PFSK-1 (cell line): Measurements from ENCODE around the gene FOXP4.

Source experiments
- FOXP2 ChIP-seq: optimal IDR thresholded peaks from 2 replicates; pipeline ENCODE3; 2011; ENCODE audit warnings: borderline replicate concordance, control low read depth, inconsistent platforms; ENCODE audit not compliant: insufficient read depth; ENCODE audit errors: extremely low read length, extremely low read depth
- POLR2AphosphoS5 ChIP-seq: IDR thresholded peaks from 2 replicates; pipeline ENCODE4 v1.6.1; 2012; ENCODE audit warnings: low read depth, mild to moderate bottlenecking, control low read depth, low read length, moderate library complexity
- SIN3A ChIP-seq: IDR thresholded peaks from 2 replicates; pipeline ENCODE4 v1.6.1; 2012; ENCODE audit warnings: mild to moderate bottlenecking, low read length, moderate library complexity, borderline replicate concordance; ENCODE audit not compliant: insufficient read depth
- TAF1 ChIP-seq: IDR thresholded peaks from 2 replicates; pipeline ENCODE4 v1.6.1; 2012; ENCODE audit warnings: low read length, control low read depth, borderline replicate concordance; ENCODE audit not compliant: insufficient read depth
- TF ChIP-seq, protein P1 (sequence below), 2 experiments: IDR thresholded peaks; 2 replicates each; pipeline versions ENCODE4 v1.6.1 to v1.8.0; 2011 to 2012; ENCODE audit warnings: low read depth in 2 of 2, low read length in 2 of 2, control low read depth in 1 of 2, inconsistent platforms in 1 of 2, mild to moderate bottlenecking in 1 of 2, moderate library complexity in 1 of 2; ENCODE audit not compliant: insufficient read depth in 1 of 2

The FOXP4 gene

GRCh38 chr6:41607036-41607435 is 60.9 kb downstream of the FOXP4 start:
- TF ChIP-seq POLR2AphosphoS5 = no peak
- TF ChIP-seq FOXP2 = no peak
- TF ChIP-seq, protein P1, sequence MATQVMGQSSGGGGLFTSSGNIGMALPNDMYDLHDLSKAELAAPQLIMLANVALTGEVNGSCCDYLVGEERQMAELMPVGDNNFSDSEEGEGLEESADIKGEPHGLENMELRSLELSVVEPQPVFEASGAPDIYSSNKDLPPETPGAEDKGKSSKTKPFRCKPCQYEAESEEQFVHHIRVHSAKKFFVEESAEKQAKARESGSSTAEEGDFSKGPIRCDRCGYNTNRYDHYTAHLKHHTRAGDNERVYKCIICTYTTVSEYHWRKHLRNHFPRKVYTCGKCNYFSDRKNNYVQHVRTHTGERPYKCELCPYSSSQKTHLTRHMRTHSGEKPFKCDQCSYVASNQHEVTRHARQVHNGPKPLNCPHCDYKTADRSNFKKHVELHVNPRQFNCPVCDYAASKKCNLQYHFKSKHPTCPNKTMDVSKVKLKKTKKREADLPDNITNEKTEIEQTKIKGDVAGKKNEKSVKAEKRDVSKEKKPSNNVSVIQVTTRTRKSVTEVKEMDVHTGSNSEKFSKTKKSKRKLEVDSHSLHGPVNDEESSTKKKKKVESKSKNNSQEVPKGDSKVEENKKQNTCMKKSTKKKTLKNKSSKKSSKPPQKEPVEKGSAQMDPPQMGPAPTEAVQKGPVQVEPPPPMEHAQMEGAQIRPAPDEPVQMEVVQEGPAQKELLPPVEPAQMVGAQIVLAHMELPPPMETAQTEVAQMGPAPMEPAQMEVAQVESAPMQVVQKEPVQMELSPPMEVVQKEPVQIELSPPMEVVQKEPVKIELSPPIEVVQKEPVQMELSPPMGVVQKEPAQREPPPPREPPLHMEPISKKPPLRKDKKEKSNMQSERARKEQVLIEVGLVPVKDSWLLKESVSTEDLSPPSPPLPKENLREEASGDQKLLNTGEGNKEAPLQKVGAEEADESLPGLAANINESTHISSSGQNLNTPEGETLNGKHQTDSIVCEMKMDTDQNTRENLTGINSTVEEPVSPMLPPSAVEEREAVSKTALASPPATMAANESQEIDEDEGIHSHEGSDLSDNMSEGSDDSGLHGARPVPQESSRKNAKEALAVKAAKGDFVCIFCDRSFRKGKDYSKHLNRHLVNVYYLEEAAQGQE (IDR thresholded peaks at IDR 0.05; ENCODE audit: insufficient read depth in 1 of 2, low read depth in 2 of 2, low read length in 2 of 2) = no peak
- no peak for TF ChIP-seq TAF1
- no peak for TF ChIP-seq SIN3A

DNA sequence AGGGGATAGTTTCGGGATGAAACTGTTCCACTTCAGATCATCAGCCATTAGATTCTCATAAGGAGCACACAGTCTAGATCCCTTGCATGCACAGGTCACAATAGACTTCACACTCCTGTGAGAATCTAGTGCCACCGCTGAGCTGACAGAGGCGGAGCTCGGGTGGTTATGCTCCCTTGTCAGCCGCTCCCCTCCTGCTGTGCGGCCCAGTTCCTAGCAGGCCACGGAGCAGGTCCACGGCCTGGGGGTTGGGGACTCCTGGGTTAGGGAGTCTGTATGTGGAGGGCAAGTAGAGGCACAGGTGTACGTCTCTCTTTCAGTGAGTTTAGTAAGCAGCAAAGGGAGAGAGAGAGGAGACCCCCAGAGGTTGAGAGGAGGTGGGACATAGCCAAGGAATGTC is 61.6 kb downstream of the FOXP4 start:
- TF ChIP-seq TAF1 (no peak), SIN3A (no peak), POLR2AphosphoS5 (no peak)
- TF ChIP-seq, protein P1 (IDR thresholded peaks at IDR 0.05; ENCODE audit: insufficient read depth in 1 of 2, low read depth in 2 of 2, low read length in 2 of 2) = no peak

DNA sequence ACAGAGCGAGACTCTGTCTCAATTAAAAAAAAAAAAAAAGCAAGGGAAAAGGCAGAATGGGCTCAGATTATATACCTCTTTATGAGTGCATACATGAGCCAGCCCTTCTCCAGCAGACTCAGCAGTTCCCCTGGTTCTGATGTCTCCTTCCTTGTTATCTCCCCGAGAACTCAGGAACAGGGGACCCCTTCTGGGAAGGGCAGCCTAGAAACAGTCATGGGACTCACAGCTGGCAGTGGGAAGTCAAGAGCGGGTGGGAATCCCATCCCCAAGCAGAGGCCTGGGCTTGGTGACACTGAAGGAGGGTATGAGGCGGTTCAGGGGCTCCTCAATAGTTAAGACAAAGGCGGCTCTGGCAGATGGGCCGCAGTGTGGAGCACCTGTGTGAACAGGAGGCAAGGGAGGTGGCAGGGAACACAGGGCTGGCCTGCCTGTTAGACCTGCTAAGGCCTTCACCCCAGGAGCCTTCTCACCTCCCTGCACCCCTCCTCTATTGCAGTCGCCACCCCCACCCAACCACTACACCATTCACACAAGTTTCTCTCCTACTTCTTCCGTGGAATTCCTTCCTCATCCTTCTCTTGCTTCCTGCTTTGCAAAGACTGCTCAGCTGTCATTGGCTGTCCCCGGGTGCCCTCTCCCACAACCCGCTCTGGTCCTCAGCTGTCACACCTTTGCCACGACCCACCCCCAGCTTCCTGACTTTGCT is 62.4 kb downstream of the FOXP4 start:
- TF ChIP-seq SIN3A = no peak
- no peak for TF ChIP-seq POLR2AphosphoS5
- no peak for TF ChIP-seq TAF1
- TF ChIP-seq, protein P1 (IDR thresholded peaks at IDR 0.05; ENCODE audit: insufficient read depth in 1 of 2, low read depth in 2 of 2, low read length in 2 of 2) = no peak
- no peak for TF ChIP-seq FOXP2

DNA sequence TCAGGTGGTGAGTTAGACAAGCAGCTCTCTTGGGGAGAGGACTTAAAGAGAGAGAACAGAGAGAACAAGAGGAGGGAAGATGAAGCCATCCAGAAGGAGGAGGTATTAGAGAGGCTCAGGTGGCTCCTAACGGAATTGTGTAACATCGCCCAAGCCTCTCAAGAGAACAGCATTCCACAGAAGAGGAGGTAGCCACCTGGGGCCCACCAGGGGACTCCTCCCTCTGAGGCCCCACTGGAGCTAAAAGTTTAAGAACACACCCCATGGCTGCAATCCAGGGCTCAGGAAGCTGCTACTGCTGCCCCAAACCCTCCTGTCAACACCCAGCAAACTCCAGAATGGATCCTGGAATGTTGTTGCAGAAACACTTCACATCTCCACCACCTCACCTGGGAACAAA is 68.5 kb downstream of the FOXP4 start:
- TF ChIP-seq, protein P1 (IDR thresholded peaks at IDR 0.05; ENCODE audit: insufficient read depth in 1 of 2, low read depth in 2 of 2, low read length in 2 of 2) = no peak
- TF ChIP-seq FOXP2 (no peak), SIN3A (no peak), TAF1 (no peak), POLR2AphosphoS5 (no peak)

DNA sequence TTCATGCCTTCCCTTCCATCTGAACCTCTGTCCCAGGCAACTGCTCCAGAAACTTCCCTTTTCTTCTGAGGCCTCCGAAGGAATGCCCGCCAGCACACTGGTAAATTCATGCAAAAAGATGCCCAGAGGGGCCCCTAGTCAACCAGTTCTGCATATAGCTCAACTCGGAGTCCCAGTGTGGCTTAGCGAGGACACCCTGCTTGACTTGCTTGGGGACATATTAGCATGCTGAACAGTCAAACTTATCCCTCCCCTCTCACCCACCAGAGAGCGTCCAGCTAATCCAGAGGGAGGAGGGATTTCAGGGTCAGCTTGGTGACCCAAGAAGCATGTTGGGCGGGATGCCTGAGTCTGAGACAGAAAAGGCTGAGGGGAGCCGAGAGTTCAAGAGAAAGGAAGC is 69.1 kb downstream of the FOXP4 start:
- TF ChIP-seq, protein P1 (IDR thresholded peaks at IDR 0.05; ENCODE audit: insufficient read depth in 1 of 2, low read depth in 2 of 2, low read length in 2 of 2) = no peak
- TF ChIP-seq SIN3A = no peak
- TF ChIP-seq POLR2AphosphoS5 = no peak
- TF ChIP-seq TAF1 = no peak
- TF ChIP-seq FOXP2 = no peak
